HepG2 (cell line): ENCODE results near the gene ADORA2B. TPM values are rescaled to one million over a fixed set of nuclear protein-coding genes. Genes with fewer than 3 reads are reported as not detected.

Experiments
- ATF5 ChIP-seq: sonication (generic); formaldehyde crosslinking; IDR thresholded peaks from 2 replicates; pipeline ENCODE4 v1.4.0; 2020; ENCODE audit warnings: mild to moderate bottlenecking, low read depth, missing genetic modification reagents
- ATF7 ChIP-seq, 2 experiments: fragments of 450-650 bp in 1 of 2; sonication (generic) in 1 of 2; formaldehyde crosslinking in 1 of 2; IDR thresholded peaks; 2 replicates each; pipeline versions ENCODE4 v1.4.0 to v1.6.1; 2016 to 2020; ENCODE audit warnings: antibody characterized with exemption in 1 of 2, mild to moderate bottlenecking in 1 of 2, missing genetic modification reagents in 1 of 2
- DNMT3B ChIP-seq: conservative IDR thresholded peaks from 2 replicates; pipeline ENCODE4 v1.6.1; 2016; ENCODE audit warnings: missing biosample characterization, control low read depth
- FOSL1 ChIP-seq: sonication (generic); formaldehyde crosslinking; IDR thresholded peaks from 2 replicates; pipeline ENCODE4 v1.9.0; 2021; ENCODE audit warnings: missing genetic modification reagents, borderline replicate concordance
- GABPB1 ChIP-seq: IDR thresholded peaks from 2 replicates; pipeline ENCODE4 v1.6.1; 2016; ENCODE audit warnings: mild to moderate bottlenecking, missing genetic modification reagents, moderate library complexity, missing compliant biosample characterization
- GATA4 ChIP-seq: sonication (generic); IDR thresholded peaks from 2 replicates; pipeline ENCODE4 v1.6.1; 2016; ENCODE audit warnings: antibody characterized with exemption, low read depth, borderline replicate concordance
- GRHL1 ChIP-seq: sonication (generic); formaldehyde crosslinking; conservative IDR thresholded peaks from 2 replicates; pipeline ENCODE4 v1.8.0; 2022; ENCODE audit warnings: missing genetic modification reagents
- KMT2A ChIP-seq: sonication (generic); formaldehyde crosslinking; IDR thresholded peaks from 2 replicates; pipeline ENCODE4 v1.4.0; 2020; ENCODE audit warnings: missing genetic modification reagents
- MIXL1 ChIP-seq: IDR thresholded peaks from 2 replicates; pipeline ENCODE4 v1.6.1; 2016
- NCOA5 ChIP-seq: sonication (generic); formaldehyde crosslinking; IDR thresholded peaks from 2 replicates; pipeline ENCODE4 v1.4.0; 2020; ENCODE audit warnings: missing genetic modification reagents
- NCOR1 ChIP-seq: fragments of 200-600 bp; sonication (generic); IDR thresholded peaks from 2 replicates; pipeline ENCODE4 v1.7.0; 2017; ENCODE audit warnings: antibody characterized with exemption, low read length, borderline replicate concordance
- NR2C2 ChIP-seq: sonication (generic); formaldehyde crosslinking; IDR thresholded peaks from 2 replicates; pipeline ENCODE4 v1.4.0; 2020; ENCODE audit warnings: missing genetic modification reagents, mild to moderate bottlenecking, moderate library complexity, borderline replicate concordance
- PHF20 ChIP-seq: sonication (generic); formaldehyde crosslinking; IDR thresholded peaks from 2 replicates; pipeline ENCODE4 v1.5.0; 2020; ENCODE audit warnings: mild to moderate bottlenecking, missing genetic modification reagents
- RBM22 ChIP-seq: fragments of 200-400 bp; formaldehyde crosslinking; optimal IDR thresholded peaks from 2 replicates; pipeline ENCODE3; 2017; ENCODE audit warnings: mild to moderate bottlenecking, low read length, moderate library complexity
- RFX5 ChIP-seq: IDR thresholded peaks from 2 replicates; pipeline ENCODE4 v1.6.1; 2011; ENCODE audit warnings: low read depth, low read length, improper control_type of control experiment
- SAP130 ChIP-seq: IDR thresholded peaks from 2 replicates; pipeline ENCODE4 v1.6.1; 2016; ENCODE audit warnings: low read depth
- SMAD1 ChIP-seq: sonication (generic); formaldehyde crosslinking; IDR thresholded peaks from 2 replicates; pipeline ENCODE4 v1.4.0; 2020; ENCODE audit warnings: missing genetic modification reagents, low read depth, mild to moderate bottlenecking, borderline replicate concordance
- SP5 ChIP-seq: IDR thresholded peaks from 2 replicates; pipeline ENCODE4 v1.6.1; 2016; ENCODE audit warnings: low read depth, borderline replicate concordance
- SSRP1 ChIP-seq: IDR thresholded peaks from 2 replicates; pipeline ENCODE4 v1.6.1; 2016; ENCODE audit warnings: control low read depth
- TGIF2 ChIP-seq: IDR thresholded peaks from 2 replicates; pipeline ENCODE4 v1.6.1; 2016; ENCODE audit warnings: control low read depth, missing compliant biosample characterization
- ZFP36L1 ChIP-seq: sonication (generic); formaldehyde crosslinking; IDR thresholded peaks from 2 replicates; pipeline ENCODE4 v1.8.0; 2022; ENCODE audit warnings: mild to moderate bottlenecking, missing genetic modification reagents, moderate library complexity
- ZKSCAN8 ChIP-seq: IDR thresholded peaks from 2 replicates; pipeline ENCODE4 v1.6.1; 2016; ENCODE audit warnings: borderline replicate concordance, missing genetic modification reagents, missing compliant biosample characterization
- ZNF18 ChIP-seq: sonication (generic); formaldehyde crosslinking; IDR thresholded peaks from 2 replicates; pipeline ENCODE4 v1.8.0; 2022; ENCODE audit warnings: mild to moderate bottlenecking, missing genetic modification reagents; ENCODE audit not compliant: insufficient replicate concordance
- ZNF205 ChIP-seq: IDR thresholded peaks from 2 replicates; pipeline ENCODE4 v1.6.1; 2018; ENCODE audit warnings: missing biosample characterization, missing genetic modification reagents
- ZNF441 ChIP-seq: sonication (generic); formaldehyde crosslinking; IDR thresholded peaks from 2 replicates; pipeline ENCODE4 v1.7.0; 2021; ENCODE audit warnings: missing genetic modification reagents, borderline replicate concordance
- ZNF496 ChIP-seq: sonication (generic); formaldehyde crosslinking; IDR thresholded peaks from 2 replicates; pipeline ENCODE4 v1.8.1; 2023; ENCODE audit warnings: mild to moderate bottlenecking, moderate library complexity, missing genetic modification reagents; ENCODE audit not compliant: insufficient replicate concordance
- ZNF552 ChIP-seq: sonication (generic); formaldehyde crosslinking; IDR thresholded peaks from 2 replicates; pipeline ENCODE4 v1.9.0; 2022; ENCODE audit warnings: missing genetic modification reagents, mild to moderate bottlenecking, borderline replicate concordance
- ZNF558 ChIP-seq: sonication (generic); formaldehyde crosslinking; IDR thresholded peaks from 2 replicates; pipeline ENCODE4 v1.9.0; 2022; ENCODE audit warnings: mild to moderate bottlenecking, missing genetic modification reagents, borderline replicate concordance
- ZNF562 ChIP-seq: sonication (generic); formaldehyde crosslinking; IDR thresholded peaks from 2 replicates; pipeline ENCODE4 v1.8.0; 2022; ENCODE audit warnings: missing genetic modification reagents, borderline replicate concordance
- ZNF780A ChIP-seq: sonication (generic); formaldehyde crosslinking; IDR thresholded peaks from 2 replicates; pipeline ENCODE4 v1.8.0; 2022; ENCODE audit warnings: mild to moderate bottlenecking, missing genetic modification reagents, moderate library complexity
- ZNF891 ChIP-seq: sonication (generic); formaldehyde crosslinking; IDR thresholded peaks from 2 replicates; pipeline ENCODE4 v1.5.0; 2020; ENCODE audit warnings: mild to moderate bottlenecking, missing genetic modification reagents
- polyA plus RNA-seq, 8 experiments: library from polyadenylated mRNA; depleted of rRNA in 3 of 8; stranded (reverse) in 7 of 8; unstranded in 1 of 8; fragments of >200 nt; fragmentation: Illumina TruSeq in 4 of 8; extraction: Trizol in 4 of 8; gene quantifications; 2 replicates each; pipeline versions ENCODE4 v1.2.1 to v1.2.3, GENCODE V29; 2011 to 2016; ENCODE audit warnings: low read depth in 4 of 8, missing spikeins in 1 of 8, mixed read lengths in 1 of 8; ENCODE audit not compliant: insufficient read depth in 1 of 8
- total RNA-seq, 5 experiments: library from RNA; depleted of rRNA; stranded (reverse); fragments of >200 nt; fragmentation: Illumina TruSeq; extraction: Trizol; gene quantifications; 2 replicates each; pipeline ENCODE4 v1.2.3, GENCODE V29; 2016; ENCODE audit warnings: low read depth in 1 of 5

ADORA2B gene
- total and polyA plus RNA-seq, 2 of the 13 experiments (the other 11 are each of a cell fraction or from before 2014, with no cell fraction given), result 10.4 to 20.0 TPM

- no peak for TF ChIP-seq GRHL1 (CRISPR knock-in tag)
- TF ChIP-seq ZKSCAN8 (CRISPR knock-in tag), result no peak
- no peak for TF ChIP-seq GABPB1 (CRISPR knock-in tag)
- TF ChIP-seq NCOR1, result no peak
- TF ChIP-seq FOSL1 (CRISPR knock-in tag), result no peak
- TF ChIP-seq ZFP36L1 (CRISPR knock-in tag), result no peak
- 0 out of 2 replicates have a peak, but pooled peaks have one; percentile 18 for TF ChIP-seq KMT2A (CRISPR knock-in tag)
- no peak for TF ChIP-seq ZNF205 (CRISPR knock-in tag)
- TF ChIP-seq ATF5 (CRISPR knock-in tag), result no peak
- TF ChIP-seq PHF20 (CRISPR knock-in tag), result no peak
- no peak for TF ChIP-seq ZNF562 (CRISPR knock-in tag)
- TF ChIP-seq SAP130 (CRISPR knock-in tag), result peak; percentile 70; the same call in 1 of the 2 replicates
- no peak for TF ChIP-seq ZNF496 (CRISPR knock-in tag)
- TF ChIP-seq NR2C2 (CRISPR knock-in tag), result no peak
- no peak for TF ChIP-seq ZNF18 (CRISPR knock-in tag)
- TF ChIP-seq ZNF558, result no peak
- no peak for TF ChIP-seq GATA4
- 0 out of 2 replicates have a peak, but pooled peaks have one; percentile 46 for TF ChIP-seq TGIF2 (CRISPR knock-in tag)
- no peak for TF ChIP-seq MIXL1
- TF ChIP-seq ZNF441 (CRISPR knock-in tag), result no peak
- no peak for TF ChIP-seq ZNF780A
- TF ChIP-seq RFX5, result no peak
- no peak for TF ChIP-seq ATF7 (IDR thresholded peaks at IDR 0.05)
- no peak for TF ChIP-seq ATF7 (CRISPR knock-in tag; IDR thresholded peaks at IDR 0.05)
- no peak for TF ChIP-seq DNMT3B (CRISPR knock-in tag)
- no peak for TF ChIP-seq RBM22
- no peak for TF ChIP-seq ZNF552
- TF ChIP-seq NCOA5 (CRISPR knock-in tag), result no peak
- TF ChIP-seq SP5 (CRISPR knock-in tag), result peak; percentile 66
- no peak for TF ChIP-seq SSRP1 (CRISPR knock-in tag)
- peak; percentile 37; the same call in 1 of the 2 replicates for TF ChIP-seq ZNF891 (CRISPR knock-in tag)
- no peak for TF ChIP-seq SMAD1 (CRISPR knock-in tag)
These were observed 21.9 kb downstream of the ADORA2B start (continued) for GRCh38 chr17:15966879-15967248.
